ENCODE measurements around the gene PDZD4. TPM values are rescaled to one million over a fixed set of nuclear protein-coding genes. Genes with fewer than 3 reads are reported as not detected.

The PDZD4 gene
- total and polyA plus RNA-seq, 2 donors = 6.6 to 28.0 TPM

DNA sequence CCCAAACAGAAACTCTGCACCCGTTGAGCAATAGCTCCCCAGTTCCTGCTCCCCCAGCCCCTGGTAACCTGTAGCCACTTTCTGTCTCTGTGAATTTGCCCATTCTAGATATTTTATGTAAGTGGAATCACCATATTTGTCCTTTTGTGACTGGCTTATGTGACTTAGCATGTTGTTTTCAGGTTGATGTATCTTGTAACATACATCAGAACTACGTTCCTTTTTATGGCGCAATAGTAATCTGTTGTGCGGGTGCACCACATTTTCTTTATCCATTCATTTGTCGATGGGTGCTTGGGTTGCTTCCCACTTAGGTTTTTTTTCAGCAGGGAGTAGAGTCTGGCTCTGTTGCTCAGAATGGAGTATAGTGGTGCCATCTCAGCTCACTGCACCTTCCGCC lies 6.6 kb upstream of the PDZD4 start:
- DNase-seq (ENCODE audit: extremely low spot score) = no peak
- Histone ChIP-seq H3K4me3 (ENCODE audit: low read depth, low read length) (no peak overlapping the region), H3K36me3 (ENCODE audit: insufficient read depth) (no peaks in the 10 kb centered on the region), H3K27ac (ENCODE audit: low read depth) (no peak overlapping the region), H3K4me1 (ENCODE audit: insufficient read depth) (no peaks in the 10 kb centered on the region)
- WGBS = 89% methylated on average over 6 of the region's 6 CpGs

DNA sequence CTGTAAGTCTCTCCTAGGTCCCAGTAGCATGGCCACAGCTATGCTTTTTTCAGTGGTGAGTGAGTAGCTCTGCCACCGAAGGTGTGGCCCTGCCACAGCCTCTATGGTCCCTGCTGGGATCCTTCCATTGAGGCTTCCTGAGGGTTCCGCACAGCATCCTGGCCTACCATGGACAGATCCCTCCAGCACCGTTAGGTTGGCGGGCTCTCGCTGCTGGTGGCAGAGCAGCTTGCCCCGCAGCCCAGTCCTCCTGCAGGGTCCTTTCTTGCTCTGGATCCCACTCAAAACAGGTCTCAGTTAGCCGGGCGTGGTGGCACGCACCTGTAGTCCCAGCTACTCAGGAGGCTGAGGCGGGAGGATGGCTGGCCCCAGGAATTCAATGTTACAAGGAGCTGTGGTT lies 2.4 kb upstream of the PDZD4 start:
- no peaks in the 10 kb centered on the region for H3K36me3 ChIP-seq (ENCODE audit: insufficient read depth)
- DNase-seq (ENCODE audit: extremely low spot score) = no peak
- H3K4me1 ChIP-seq (ENCODE audit: insufficient read depth) = no peaks in the 10 kb centered on the region
- H3K4me3 ChIP-seq (ENCODE audit: low read depth, low read length) = no peak overlapping the region
- WGBS = 91% methylated on average over 10 of the region's 10 CpGs
- no peak overlapping the region for H3K27ac ChIP-seq (ENCODE audit: low read depth)

DNA sequence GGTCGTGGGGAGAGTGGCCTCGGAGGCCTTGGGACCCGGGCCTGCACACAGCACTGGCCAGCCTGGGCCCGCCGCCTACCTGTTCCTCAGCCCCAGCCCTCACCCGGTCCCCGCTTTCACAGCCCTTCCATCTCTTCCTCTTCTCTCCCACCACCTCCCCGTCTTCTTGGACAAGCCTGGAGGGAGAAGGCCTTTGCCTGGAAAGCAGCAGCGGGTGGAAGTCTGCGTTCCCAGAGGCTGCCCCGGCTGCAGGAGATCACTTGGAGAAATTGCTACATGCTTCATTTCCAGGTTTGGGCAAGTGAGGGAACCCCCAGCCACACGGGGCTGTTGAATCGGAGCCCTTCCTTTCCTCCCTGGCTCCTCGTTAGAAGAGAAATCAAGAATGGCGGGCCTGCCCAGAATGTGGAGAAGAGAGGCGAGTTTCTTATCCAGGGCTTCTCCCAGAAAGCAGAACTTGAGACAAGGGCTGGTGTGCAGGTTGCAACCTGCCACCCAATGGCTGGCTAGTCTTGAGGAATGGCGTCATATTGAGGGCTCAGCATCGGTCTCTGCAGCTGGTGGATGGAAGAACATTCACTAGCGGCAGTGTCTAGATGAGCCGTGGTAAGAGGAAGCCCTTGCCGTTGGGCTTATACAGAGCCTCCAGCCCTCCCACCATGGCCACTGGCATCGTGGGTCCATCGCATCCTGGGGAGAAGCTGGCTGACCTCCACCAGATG lies 1.2 kb upstream of the PDZD4 start:
- Histone ChIP-seq H3K4me1 (ENCODE audit: insufficient read depth) (no peaks in the 10 kb centered on the region), H3K36me3 (ENCODE audit: insufficient read depth) (no peaks in the 10 kb centered on the region), H3K27ac (ENCODE audit: low read depth) (no peak overlapping the region), H3K4me3 (ENCODE audit: low read depth, low read length) (no peak overlapping the region)
- no peak for DNase-seq (ENCODE audit: extremely low spot score)
- WGBS = 64% methylated on average over 23 of the region's 23 CpGs

DNA sequence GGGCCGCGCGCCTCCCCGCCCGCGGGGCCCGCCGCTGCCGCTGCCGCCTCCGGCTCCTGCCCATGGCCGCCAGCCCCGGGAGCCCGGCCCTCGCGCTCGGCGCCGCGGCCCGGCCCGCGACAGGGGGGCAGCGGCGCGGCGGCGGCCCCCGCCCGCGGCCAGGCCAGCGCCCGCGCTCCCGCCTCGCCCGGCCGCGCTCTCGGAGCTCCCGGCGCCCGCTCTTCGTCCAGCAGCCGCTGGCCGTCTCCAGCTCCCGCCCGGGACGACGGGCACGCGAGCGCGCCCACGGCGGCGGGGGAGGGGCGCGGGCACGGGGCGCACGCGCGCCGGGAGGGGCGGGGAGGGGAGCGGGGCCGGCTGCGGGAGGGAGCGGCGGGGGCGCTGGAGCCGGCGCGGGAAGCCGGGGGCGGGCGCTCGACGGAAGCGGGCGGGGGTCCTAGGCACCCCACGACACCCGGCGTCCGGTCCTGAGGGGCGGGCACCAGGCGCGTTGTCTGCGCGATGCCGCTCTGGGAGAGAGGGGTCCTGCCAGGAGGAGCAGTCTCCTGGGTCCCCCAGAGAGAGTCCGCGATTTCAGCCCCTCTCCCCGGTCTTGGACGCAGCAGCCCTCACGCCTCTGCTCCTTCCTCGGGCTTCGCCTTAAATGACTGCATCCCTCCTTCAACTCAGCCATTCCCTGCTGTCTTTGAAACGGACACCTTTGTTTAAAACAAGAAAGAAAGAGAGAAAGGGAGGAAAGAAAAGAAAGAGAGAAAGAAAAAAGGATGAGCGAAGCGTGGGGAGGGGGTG lies 490 bp upstream of the PDZD4 start:
- peak overlapping the region; percentile 54 for H3K4me3 ChIP-seq (ENCODE audit: low read depth, low read length)
- H3K27ac ChIP-seq (ENCODE audit: low read depth) = no peak overlapping the region
- H3K4me1 ChIP-seq (ENCODE audit: insufficient read depth) = no peaks in the 10 kb centered on the region
- no peaks in the 10 kb centered on the region for H3K36me3 ChIP-seq (ENCODE audit: insufficient read depth)
- 2% methylated on average over 65 of the region's 102 CpGs for WGBS
- DNase-seq (ENCODE audit: extremely low spot score) = no peak

DNA sequence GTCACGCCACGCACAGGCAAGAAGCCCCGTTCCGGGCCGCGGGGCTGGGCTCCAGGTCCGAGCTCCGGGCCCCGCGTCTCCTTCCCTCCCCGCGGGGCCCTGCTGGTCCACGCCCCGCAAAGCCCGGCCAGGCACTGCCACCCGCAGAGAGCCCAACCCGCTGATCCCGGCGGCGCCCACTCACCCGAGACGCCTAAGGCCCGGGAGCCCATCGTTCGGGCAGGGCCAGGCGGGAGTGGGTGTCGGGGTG lies 870 bp downstream of the PDZD4 start:
- 1% methylated on average over 27 of the region's 27 CpGs for WGBS
- Histone ChIP-seq H3K4me3 (ENCODE audit: low read depth, low read length) (peak overlapping the region; percentile 54), H3K27ac (ENCODE audit: low read depth) (no peak overlapping the region), H3K4me1 (ENCODE audit: insufficient read depth) (no peaks in the 10 kb centered on the region), H3K36me3 (ENCODE audit: insufficient read depth) (no peaks in the 10 kb centered on the region)
- DNase-seq (ENCODE audit: extremely low spot score) = no peak

DNA sequence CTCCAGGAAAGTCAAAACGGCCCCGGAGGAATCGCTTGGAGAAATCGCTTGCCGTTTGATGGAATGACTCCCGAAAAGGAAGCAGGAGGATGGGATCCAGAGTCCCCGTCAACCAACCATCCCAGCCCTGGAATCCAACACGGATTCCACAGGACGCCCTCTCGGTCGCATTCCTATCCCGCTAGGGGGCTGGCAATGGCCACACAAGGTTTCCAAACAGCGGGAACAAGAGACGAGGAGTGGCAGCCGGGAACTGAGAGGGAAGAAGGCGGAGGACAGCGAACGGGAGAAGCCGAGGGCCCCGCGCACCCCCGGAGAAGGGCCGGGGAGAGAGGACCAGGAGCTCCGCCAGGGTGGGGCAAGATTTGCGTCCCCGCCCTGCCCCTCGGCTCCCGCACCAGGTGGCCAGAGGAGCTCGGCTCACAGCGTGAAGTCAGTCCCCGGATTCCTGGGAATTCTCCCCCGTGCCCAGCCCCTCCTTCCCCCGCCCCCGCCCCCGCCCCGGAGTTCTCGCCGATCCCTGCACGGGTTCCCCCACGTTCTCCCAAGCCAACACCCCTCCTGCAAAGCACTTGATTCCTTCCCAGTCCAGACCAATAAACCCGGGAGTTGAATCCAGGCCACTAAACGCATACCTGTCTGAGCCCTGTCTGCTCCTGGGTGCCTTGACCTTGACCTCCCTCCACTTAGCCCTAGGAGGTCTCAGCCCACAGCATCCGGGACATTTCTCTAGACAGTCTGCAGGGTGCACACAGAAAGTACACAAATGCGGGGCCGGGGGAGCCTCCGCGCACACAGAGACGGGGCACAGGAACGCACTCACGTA lies 1.4 kb downstream of the PDZD4 start:
- WGBS = 3% methylated on average over 49 of the region's 50 CpGs
- peak overlapping the region; percentile 54 for H3K4me3 ChIP-seq (ENCODE audit: low read depth, low read length)
- no peaks in the 10 kb centered on the region for H3K4me1 ChIP-seq (ENCODE audit: insufficient read depth)
- H3K36me3 ChIP-seq (ENCODE audit: insufficient read depth) = no peaks in the 10 kb centered on the region
- DNase-seq (ENCODE audit: extremely low spot score) = no peak
- H3K27ac ChIP-seq (ENCODE audit: low read depth) = no peak overlapping the region

DNA sequence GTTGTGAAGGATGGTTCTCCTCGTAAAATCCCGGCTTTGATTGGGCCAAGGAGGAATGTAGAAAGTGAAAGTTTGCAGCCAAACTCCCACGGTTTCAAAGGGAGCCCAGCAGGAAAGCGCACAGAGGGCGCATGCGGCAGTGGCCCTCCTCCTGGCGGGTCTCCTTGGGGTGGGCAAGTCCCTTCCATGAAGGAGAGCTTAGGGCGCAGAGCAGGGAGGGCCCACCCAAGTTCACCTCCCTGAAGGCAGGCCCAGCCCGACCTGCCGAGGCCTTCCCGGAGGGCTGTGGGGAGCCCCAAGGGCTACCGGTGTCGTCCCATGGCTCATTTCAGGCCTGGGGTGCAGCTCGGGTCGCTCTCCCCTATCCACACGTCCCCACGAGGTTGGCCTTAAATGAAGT lies 2.0 kb downstream of the PDZD4 start:
- no peaks in the 10 kb centered on the region for H3K4me1 ChIP-seq (ENCODE audit: insufficient read depth)
- H3K27ac ChIP-seq (ENCODE audit: low read depth) = no peak overlapping the region
- H3K4me3 ChIP-seq (ENCODE audit: low read depth, low read length) = no peak overlapping the region
- 32% methylated on average over 17 of the region's 17 CpGs for WGBS
- no peaks in the 10 kb centered on the region for H3K36me3 ChIP-seq (ENCODE audit: insufficient read depth)
- no peak for DNase-seq (ENCODE audit: extremely low spot score)

DNA sequence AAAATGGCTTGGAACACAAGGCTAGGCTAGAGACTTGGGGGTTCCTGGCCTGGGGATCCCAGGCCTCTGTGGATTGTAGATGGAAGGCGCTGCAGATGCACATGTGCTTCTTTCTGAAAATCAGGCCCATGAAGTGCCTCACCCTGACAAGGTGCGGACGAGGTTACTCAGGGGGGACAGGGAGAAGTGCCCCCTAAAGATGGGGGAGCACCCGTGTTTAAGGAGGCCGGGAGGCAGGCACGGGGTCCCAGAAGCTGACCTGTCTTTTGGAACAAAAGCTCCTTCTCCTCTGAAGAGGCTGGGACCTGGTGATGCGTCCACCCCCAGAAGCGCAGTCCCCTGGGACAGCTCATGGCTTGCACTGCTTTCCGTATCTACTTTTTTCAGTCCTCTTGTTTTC lies 2.4 kb downstream of the PDZD4 start:
- no peak for DNase-seq (ENCODE audit: extremely low spot score)
- 86% methylated on average over 9 of the region's 9 CpGs for WGBS
- Histone ChIP-seq H3K4me1 (ENCODE audit: insufficient read depth) (no peaks in the 10 kb centered on the region), H3K36me3 (ENCODE audit: insufficient read depth) (no peaks in the 10 kb centered on the region), H3K4me3 (ENCODE audit: low read depth, low read length) (no peak overlapping the region), H3K27ac (ENCODE audit: low read depth) (no peak overlapping the region)

DNA sequence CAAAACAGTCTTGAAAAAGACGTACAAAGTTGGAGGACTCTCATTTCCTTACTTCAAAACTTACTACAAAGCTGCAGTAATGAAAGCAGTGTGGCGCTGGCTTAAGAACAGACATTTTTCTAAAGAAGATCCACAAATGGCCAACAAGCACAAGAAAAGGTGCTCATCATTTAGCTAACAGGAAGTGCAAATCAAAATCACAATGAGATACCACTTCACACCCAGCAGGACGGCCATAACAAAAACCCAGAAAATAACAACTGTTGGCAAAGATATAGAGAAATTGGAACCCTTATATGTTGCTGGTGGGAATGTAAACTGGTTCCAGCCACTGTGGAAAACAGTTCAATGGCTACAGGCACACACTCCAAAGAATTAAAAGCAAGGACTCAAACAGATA lies 3.3 kb downstream of the PDZD4 start:
- Histone ChIP-seq H3K4me1 (ENCODE audit: insufficient read depth) (no peaks in the 10 kb centered on the region), H3K36me3 (ENCODE audit: insufficient read depth) (no peaks in the 10 kb centered on the region), H3K27ac (ENCODE audit: low read depth) (no peak overlapping the region), H3K4me3 (ENCODE audit: low read depth, low read length) (no peak overlapping the region)
- no peak for DNase-seq (ENCODE audit: extremely low spot score)
- 86% methylated on average over 3 of the region's 3 CpGs for WGBS

DNA sequence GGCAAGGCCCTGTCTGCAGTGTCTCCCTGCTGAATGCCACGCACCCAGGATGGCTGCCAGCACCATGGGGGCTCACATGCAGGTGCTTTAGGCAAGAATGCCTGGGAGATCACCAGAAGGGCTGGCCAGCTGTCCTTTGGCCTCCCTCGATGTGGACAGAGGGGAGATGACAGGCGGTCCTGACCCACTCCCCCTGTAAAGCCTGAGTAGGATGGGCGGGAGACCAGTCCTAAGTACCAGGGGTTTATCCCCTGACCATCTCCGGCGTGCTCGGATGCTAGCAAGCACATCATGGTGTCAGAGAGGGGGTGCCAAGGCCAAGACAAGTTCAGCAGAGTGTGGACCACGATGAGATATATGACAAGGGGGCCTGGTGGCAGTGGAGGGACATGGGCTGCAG lies 5.3 kb downstream of the PDZD4 start:
- no peak for DNase-seq (ENCODE audit: extremely low spot score)
- Histone ChIP-seq H3K27ac (ENCODE audit: low read depth) (no peak overlapping the region), H3K36me3 (ENCODE audit: insufficient read depth) (no peaks in the 10 kb centered on the region), H3K4me1 (ENCODE audit: insufficient read depth) (no peaks in the 10 kb centered on the region), H3K4me3 (ENCODE audit: low read depth, low read length) (no peak overlapping the region)
- 84% methylated on average over 8 of the region's 8 CpGs for WGBS

DNA sequence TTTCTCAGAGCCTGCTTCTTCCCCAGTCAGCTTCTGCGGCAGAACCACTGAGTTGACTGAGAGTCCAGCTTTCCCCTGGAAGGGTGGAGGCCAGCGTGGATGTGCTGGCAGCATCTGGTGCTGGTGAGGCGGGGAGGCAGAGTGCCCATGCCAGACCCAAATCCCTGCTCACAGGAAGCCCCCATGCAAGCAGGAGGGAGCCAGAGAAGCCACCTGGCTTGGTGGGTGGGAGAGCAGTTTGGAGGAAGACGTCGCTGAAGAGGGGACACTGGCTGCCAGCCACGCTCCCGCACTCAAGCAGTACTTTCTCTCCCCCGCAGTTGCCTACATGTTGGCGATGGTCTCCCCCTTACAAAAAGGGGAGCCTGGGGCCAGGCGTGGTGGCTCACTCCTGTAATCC lies 6.0 kb downstream of the PDZD4 start:
- WGBS = 92% methylated on average over 10 of the region's 10 CpGs
- DNase-seq (ENCODE audit: extremely low spot score) = no peak
- H3K4me3 ChIP-seq (ENCODE audit: low read depth, low read length) = no peak overlapping the region
- no peaks in the 10 kb centered on the region for H3K4me1 ChIP-seq (ENCODE audit: insufficient read depth)
- H3K27ac ChIP-seq (ENCODE audit: low read depth) = no peak overlapping the region
- no peaks in the 10 kb centered on the region for H3K36me3 ChIP-seq (ENCODE audit: insufficient read depth)

DNA sequence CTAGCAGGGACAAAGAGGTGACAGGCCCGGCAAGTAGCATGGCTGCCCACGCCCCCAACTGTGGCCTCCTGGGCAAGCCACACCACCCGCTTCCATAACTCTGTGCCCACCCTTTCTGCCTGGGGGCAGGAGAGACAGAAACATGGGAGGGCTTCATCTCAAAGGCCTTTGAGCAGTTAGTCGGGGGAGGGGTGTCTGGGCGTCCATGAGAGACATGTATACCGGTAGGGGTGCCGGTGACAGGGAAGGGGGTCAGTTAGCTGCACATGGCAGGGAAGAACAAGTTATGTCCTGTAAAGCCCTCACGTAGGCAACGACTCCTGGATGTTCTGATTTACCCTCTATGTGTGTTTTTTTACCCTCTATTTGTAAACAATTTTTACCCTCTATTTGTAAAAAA lies 9.3 kb downstream of the PDZD4 start:
- Histone ChIP-seq H3K4me3 (ENCODE audit: low read depth, low read length) (no peak overlapping the region), H3K27ac (ENCODE audit: low read depth) (no peak overlapping the region), H3K4me1 (ENCODE audit: insufficient read depth) (no peaks in the 10 kb centered on the region), H3K36me3 (ENCODE audit: insufficient read depth) (no peaks in the 10 kb centered on the region)
- 94% methylated on average over 9 of the region's 9 CpGs for WGBS
- DNase-seq (ENCODE audit: extremely low spot score) = no peak

DNA sequence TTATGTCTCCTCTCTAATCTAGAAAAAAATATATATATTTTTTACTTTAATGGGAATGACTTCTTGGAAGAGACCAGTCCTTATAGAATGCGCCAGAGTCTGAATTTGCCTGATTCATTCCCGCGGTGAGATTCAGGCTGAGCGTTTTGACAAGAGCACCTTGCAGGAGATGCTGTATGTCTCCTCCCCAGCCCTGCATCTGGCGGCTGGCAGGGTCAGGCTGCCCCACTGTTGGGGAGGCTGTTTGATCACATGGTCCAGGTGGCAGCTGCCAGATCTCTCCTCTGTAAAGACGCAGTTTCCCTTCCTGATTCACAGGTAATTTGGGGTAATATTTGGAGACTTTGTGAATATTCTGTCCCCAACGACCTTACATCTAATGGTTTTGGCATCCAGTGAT lies 9.7 kb downstream of the PDZD4 start:
- H3K36me3 ChIP-seq (ENCODE audit: insufficient read depth) = no peaks in the 10 kb centered on the region
- WGBS = 88% methylated on average over 7 of the region's 7 CpGs
- H3K27ac ChIP-seq (ENCODE audit: low read depth) = no peak overlapping the region
- no peaks in the 10 kb centered on the region for H3K4me1 ChIP-seq (ENCODE audit: insufficient read depth)
- H3K4me3 ChIP-seq (ENCODE audit: low read depth, low read length) = no peak overlapping the region
- no peak for DNase-seq (ENCODE audit: extremely low spot score)
